Right cardiac atrium (tissue), 5 donors: Measurements from ENCODE around the gene SERPINB13. TPM values are rescaled to one million over a fixed set of nuclear protein-coding genes. Genes with fewer than 3 reads are reported as not detected.
"Not testable (repeated sequence)": the region's sequence is repeated elsewhere in the genome, so short reads cannot be mapped to it uniquely, and the experiment has no call there.

Experiments used
- ATAC-seq, 2 donors: fragments of 200-7000 bp; cut with Tn5 transposase; one replicate each; pipeline versions ENCODE4 v1.8.0 to v1.9.1; 2020; ENCODE audit warnings: moderate library complexity in 2 of 2, mild to moderate bottlenecking in 1 of 2
- DNase-seq, 3 donors: peaks; one replicate each; pipeline ENCODE4 v3.0.0-alpha.2; 2020
- H3K27ac ChIP-seq: one replicate; pipeline ENCODE4 v1.5.1; 2013; ENCODE audit warnings: mild to moderate bottlenecking, low read length, control low read depth, moderate library complexity
- H3K27me3 ChIP-seq: one replicate; pipeline ENCODE4 v1.6.1; 2013; ENCODE audit not compliant: control insufficient read depth, insufficient read depth
- H3K4me1 ChIP-seq: one replicate; pipeline ENCODE4 v1.6.1; 2013; ENCODE audit warnings: low read length; ENCODE audit not compliant: control insufficient read depth, insufficient read depth
- H3K4me3 ChIP-seq: one replicate; pipeline ENCODE4 v1.5.1; 2013; ENCODE audit warnings: low read length, control low read depth
- H3K9me3 ChIP-seq: one replicate; pipeline ENCODE4 v1.6.1; 2013; ENCODE audit warnings: low read length; ENCODE audit not compliant: control insufficient read depth
- WGBS: extraction: QIAGEN DNeasy Blood & Tissue Kit; methylation state at CpG from one replicate; pipeline ENCODE4 v1.1.7; 2013; 5-methylcytosine and 5-hydroxymethylcytosine counted together
- intact Hi-C, 4 donors: fragments of 100-400 bp; cut with DNase I; formaldehyde crosslinking; loops; one replicate each; pipeline versions ENCODE4 v1.11.0 to v1.14.0; 2022 to 2023
- polyA plus RNA-seq: library from polyadenylated mRNA; stranded (reverse); fragments of 200-250 nt; gene quantifications from one replicate; pipeline ENCODE4 v1.2.3, GENCODE V29; 2013
- total RNA-seq, 4 donors: library from RNA; stranded (reverse); fragmentation: NEBNext Ultra II Directional; extraction: Animal tissue kit (Norgen Biotek cat#: 25700); gene quantifications; one replicate each; pipeline ENCODE4 v1.2.1, GENCODE V29; 2021
- donor health status: healthy with polysubstance abuse.
- donor health status: DM: no; HTN: yes; CAD: no.
- donor health status: DM: no; HTN: no; CAD: no.
- donor health status: DM: no; HTN: yes; CAD: no; lungs with severe emphysema.
- donor health status: DM: yes; HTN: yes; CAD: no.

The SERPINB13 gene
- total and polyA plus RNA-seq, 5 donors = not detected

GRCh38 chr18:63619661-63620060, 32.5 kb downstream of the SERPINB13 start:
- WGBS = 69% methylated on average over 3 of the region's 3 CpGs
- Histone ChIP-seq H3K9me3 (no peaks in the 10 kb centered on the region), H3K4me1 (no peaks in the 10 kb centered on the region), H3K4me3 (no peak overlapping the region), H3K27ac (no peak overlapping the region), H3K27me3 (no peaks in the 10 kb centered on the region)
- DNase-seq (no peak), ATAC-seq (no peak)
- intact Hi-C loops = loop anchor here in 1 of 4 donors (10.0 kb wide), 1 partner anchor 55 kb away; no protein-coding TSS in a partner anchor

DNA sequence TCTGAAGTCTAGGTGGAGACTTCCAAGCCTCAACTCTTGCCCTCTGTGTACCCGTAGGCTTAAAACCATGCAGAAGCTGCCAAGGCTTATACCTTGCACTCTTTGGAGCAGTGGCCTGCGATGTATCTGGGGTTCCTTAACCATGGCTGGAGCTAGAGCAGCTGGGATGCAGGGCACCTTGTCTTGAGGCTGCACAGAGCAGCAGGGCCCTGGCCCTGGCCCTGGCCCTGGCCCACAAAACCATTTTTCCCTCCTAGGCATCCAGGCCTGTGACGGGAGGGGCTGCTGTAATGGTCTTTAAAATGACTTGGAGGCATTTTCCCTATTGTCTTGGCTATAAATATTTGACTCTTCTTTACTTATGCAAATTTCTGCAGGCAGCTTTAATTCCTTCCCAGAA, 37.7 kb downstream of the SERPINB13 start:
- peaks cover 3% of the 10 kb centered on the region for H3K9me3 ChIP-seq
- H3K27me3 ChIP-seq = no peaks in the 10 kb centered on the region
- H3K4me1 ChIP-seq = no peaks in the 10 kb centered on the region
- WGBS = 82% methylated on average over 3 of the region's 3 CpGs
- no peak overlapping the region for H3K27ac ChIP-seq
- ATAC-seq = no peak
- intact Hi-C loops = no loop called here
- H3K4me3 ChIP-seq = no peak overlapping the region
- DNase-seq = no peak

DNA sequence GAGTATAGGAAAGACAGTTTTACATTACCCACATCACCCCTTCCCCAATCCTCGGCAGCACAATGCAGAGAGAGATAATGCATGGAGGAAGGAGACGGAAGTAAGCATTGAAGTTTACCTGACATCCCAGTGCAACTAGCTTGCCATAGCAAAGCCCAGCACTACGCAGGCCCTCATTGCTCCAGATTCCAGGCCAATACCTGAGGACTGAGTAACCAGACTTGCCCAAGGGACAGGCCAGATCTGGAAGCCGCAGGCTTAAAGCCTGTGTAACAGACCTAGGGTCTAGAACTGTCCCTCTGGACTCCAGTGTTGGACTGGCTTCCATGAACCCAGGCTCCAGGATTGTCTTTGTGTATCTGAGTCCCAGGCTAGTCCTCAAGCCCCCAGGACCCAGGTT, 39.3 kb downstream of the SERPINB13 start:
- H3K4me3 ChIP-seq = no peak overlapping the region
- no peaks in the 10 kb centered on the region for H3K4me1 ChIP-seq
- intact Hi-C loops = no loop called here
- H3K27ac ChIP-seq = no peak overlapping the region
- DNase-seq (no peak), ATAC-seq (no peak)
- H3K27me3 ChIP-seq = no peaks in the 10 kb centered on the region
- H3K9me3 ChIP-seq = peaks cover 3% of the 10 kb centered on the region
- 77% methylated on average over 4 of the region's 4 CpGs for WGBS

GRCh38 chr18:63627819-63628218, 40.7 kb downstream of the SERPINB13 start:
- intact Hi-C loops = no loop called here
- DNase-seq (no peak), ATAC-seq (no peak)
- H3K27me3 ChIP-seq = no peaks in the 10 kb centered on the region
- H3K27ac ChIP-seq = no peak overlapping the region
- no peaks in the 10 kb centered on the region for H3K4me1 ChIP-seq
- H3K9me3 ChIP-seq = peaks cover 3% of the 10 kb centered on the region
- H3K4me3 ChIP-seq = no peak overlapping the region

GRCh38 chr18:63637703-63638102, 50.6 kb downstream of the SERPINB13 start:
- no peak overlapping the region for H3K27ac ChIP-seq
- H3K4me1 ChIP-seq = no peaks in the 10 kb centered on the region
- DNase-seq (no peak), ATAC-seq (no peak)
- no peaks in the 10 kb centered on the region for H3K27me3 ChIP-seq
- H3K9me3 ChIP-seq = no peaks in the 10 kb centered on the region
- WGBS = 86% methylated on average over 6 of the region's 6 CpGs
- intact Hi-C loops = no loop called here
- H3K4me3 ChIP-seq = no peak overlapping the region

GRCh38 chr18:63641157-63641680, 54.1 kb downstream of the SERPINB13 start:
- WGBS = 72% methylated on average over 4 of the region's 4 CpGs
- H3K4me1 ChIP-seq, H3K9me3 ChIP-seq, H3K4me3 ChIP-seq, H3K27ac ChIP-seq, ATAC-seq, H3K27me3 ChIP-seq, DNase-seq, intact Hi-C loops: not testable (repeated sequence)

DNA sequence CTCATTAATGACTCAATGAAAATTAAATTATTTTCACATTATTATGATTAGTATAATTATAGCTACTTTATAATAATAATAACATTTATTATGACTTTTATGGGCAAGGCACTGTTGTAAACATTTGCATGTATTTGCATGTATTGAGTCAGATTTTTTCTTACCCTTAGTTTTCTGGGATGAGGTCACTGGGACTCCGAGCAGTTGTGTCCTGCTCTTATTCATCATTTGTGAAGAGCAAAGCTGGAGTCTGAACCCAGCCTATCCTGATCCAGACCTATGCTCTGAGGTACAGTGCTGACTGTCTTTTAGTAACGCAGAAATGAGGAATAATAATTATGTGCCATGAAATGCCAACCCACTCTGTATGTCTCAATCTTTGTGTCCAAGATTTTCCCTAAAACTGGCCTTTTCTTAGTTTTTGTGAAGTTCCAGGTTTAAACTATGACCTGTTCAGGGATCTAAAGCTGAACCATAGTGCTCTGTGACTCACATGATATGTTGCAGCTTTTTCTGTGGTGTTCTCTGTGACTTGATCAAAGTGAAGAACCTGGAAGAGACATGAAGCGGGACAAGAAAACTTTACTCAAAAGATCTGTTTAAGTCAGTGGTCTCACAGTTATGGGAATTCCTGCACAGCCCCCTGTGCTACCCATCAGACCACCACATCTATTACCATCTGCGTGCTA, 55.7 kb downstream of the SERPINB13 start:
- intact Hi-C loops, H3K27ac ChIP-seq, H3K4me1 ChIP-seq, ATAC-seq, H3K27me3 ChIP-seq, DNase-seq, H3K4me3 ChIP-seq, H3K9me3 ChIP-seq: not testable (repeated sequence)
- WGBS = 86% methylated on average over 4 of the region's 4 CpGs

DNA sequence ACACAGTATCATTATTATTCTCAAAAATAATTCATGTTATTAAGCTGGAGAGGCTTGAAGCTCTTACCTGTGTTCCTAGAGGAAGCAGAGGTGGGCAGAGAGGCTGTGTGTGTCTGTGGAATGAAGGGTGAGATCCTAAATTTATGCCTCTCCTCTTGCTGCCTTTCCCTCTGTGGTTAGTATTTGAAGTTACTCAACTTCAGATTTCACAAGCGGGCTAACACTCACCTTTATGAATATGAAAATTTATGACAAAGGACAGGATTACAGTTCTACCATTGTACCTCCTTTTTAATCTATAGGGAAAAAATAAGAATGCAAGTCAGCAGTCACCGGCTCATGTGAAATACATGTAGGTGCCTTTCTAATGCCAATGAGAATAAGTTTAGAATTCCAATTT, 57.0 kb downstream of the SERPINB13 start, which contains the start of gene SERPINB4:
TSS of gene SERPINB4 (minus strand) at position 115 of the 400 bp plus-strand sequence. CDS start 679 bp downstream, outside the sequence.
- H3K9me3 ChIP-seq, H3K27ac ChIP-seq, ATAC-seq, DNase-seq, H3K27me3 ChIP-seq, intact Hi-C loops, H3K4me3 ChIP-seq, H3K4me1 ChIP-seq: not testable (repeated sequence)
- 89% methylated on average over 1 of the region's 2 CpGs for WGBS

GRCh38 chr18:63644694-63645093, 57.6 kb downstream of the SERPINB13 start:
- H3K27me3 ChIP-seq, intact Hi-C loops, ATAC-seq, H3K4me1 ChIP-seq, DNase-seq, H3K4me3 ChIP-seq, H3K9me3 ChIP-seq, H3K27ac ChIP-seq: not testable (repeated sequence)
- 58% methylated on average over 1 of the region's 1 CpG for WGBS

DNA sequence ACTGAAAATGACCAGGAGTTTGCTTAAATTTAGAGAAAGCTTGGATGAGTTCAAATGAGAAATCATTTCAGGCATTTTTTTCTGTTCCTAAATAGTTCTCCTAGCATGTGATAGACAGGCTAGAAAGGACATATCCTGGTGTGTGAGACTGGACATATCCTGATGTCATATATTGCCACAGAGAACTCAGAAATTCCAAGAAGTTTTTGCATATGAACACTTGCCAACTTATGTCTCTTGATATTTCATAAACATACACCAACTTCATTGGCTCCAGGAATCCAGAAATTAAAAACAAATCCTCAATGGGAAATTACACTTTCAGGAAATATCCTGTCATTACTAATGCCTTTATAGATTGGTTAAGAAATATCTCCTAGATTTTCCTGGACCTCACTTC, 59.8 kb downstream of the SERPINB13 start:
- Histone ChIP-seq H3K9me3 (no peaks in the 10 kb centered on the region), H3K4me3 (no peak overlapping the region), H3K27ac (no peak overlapping the region), H3K27me3 (no peaks in the 10 kb centered on the region), H3K4me1 (no peaks in the 10 kb centered on the region)
- intact Hi-C loops = no loop called here
- DNase-seq (no peak), ATAC-seq (no peak)

GRCh38 chr18:63648241-63648640, 61.1 kb downstream of the SERPINB13 start:
- Histone ChIP-seq H3K4me1 (no peaks in the 10 kb centered on the region), H3K27ac (no peak overlapping the region), H3K9me3 (no peaks in the 10 kb centered on the region), H3K4me3 (no peak overlapping the region), H3K27me3 (no peaks in the 10 kb centered on the region)
- 67% methylated on average over 7 of the region's 7 CpGs for WGBS
- DNase-seq (no peak), ATAC-seq (no peak)
- intact Hi-C loops = no loop called here
